A549 (cell line): ENCODE data around the gene DNAJC15. TPM values are rescaled to one million over a fixed set of nuclear protein-coding genes. Genes with fewer than 3 reads are reported as not detected.
A peak's percentile ranks its signal among the peaks of the same experiment; 100 is the strongest.

Source experiments
- ATAC-seq, 2 experiments: fragments of 200-7000 bp in 1 of 2; fragments of >200 bp in 1 of 2; cut with Nextera tagmentation in 1 of 2; cut with Tn5 transposase in 1 of 2; 3 replicates each; pipeline versions ENCODE4 v1.8.0 to v1.9.1; 2018 to 2020; ENCODE audit warnings: mild to moderate bottlenecking in 1 of 2, moderate library complexity in 1 of 2
- CTCF ChIA-PET: fragments of 300-600 bp; sonication (Branson Sonifier 250); formaldehyde crosslinking; extraction: SDS; loops from one replicate; lab custom pipeline; 2021; ENCODE audit warnings: antibody characterized with exemption, inconsistent platforms; lab: Yijun Ruan, JAX
- POLR2A ChIA-PET: fragments of 350-600 bp; formaldehyde crosslinking; extraction: SDS; loops from one replicate; lab custom pipeline; 2021; ENCODE audit warnings: antibody characterized with exemption, inconsistent platforms; lab: Yijun Ruan, JAX
- DNase-seq, 2 experiments: peaks; one replicate each; pipeline versions ENCODE4 v3.0.0 to v3.0.0-alpha.2; 2011 to 2016; ENCODE audit warnings: low read depth in 1 of 2, low spot score in 1 of 2
- FAIRE-seq: peaks from 2 replicates; lab custom pipeline; 2011; peaks lifted over from hg19 to GRCh38; lab: Jason Lieb, UNC
- H3K27ac ChIP-seq, 2 experiments: fragments of >200 bp; sonication (Bioruptor Twin); formaldehyde crosslinking; 3 replicates each; pipeline ENCODE4 v1.5.1; 2016 to 2017
- H3K4me1 ChIP-seq: fragments of >200 bp; sonication (Bioruptor Twin); formaldehyde crosslinking; 3 replicates; pipeline ENCODE4 v1.6.1; 2016
- H3K4me2 ChIP-seq: fragments of >200 bp; sonication (Bioruptor Twin); formaldehyde crosslinking; 3 replicates; pipeline ENCODE4 v1.6.1; 2016
- H3K4me3 ChIP-seq: fragments of >200 bp; sonication (Bioruptor Twin); formaldehyde crosslinking; 3 replicates; pipeline ENCODE4 v1.5.1; 2016
- H3K9me3 ChIP-seq: fragments of >200 bp; sonication (Bioruptor Twin); formaldehyde crosslinking; 3 replicates; pipeline ENCODE4 v1.6.1; 2016
- ATOH8 ChIP-seq: fragments of 250-450 bp; sonication (Bioruptor Pico); IDR thresholded peaks from 2 replicates; pipeline ENCODE4 v1.5.0; 2020; ENCODE audit warnings: low read depth, mild to moderate bottlenecking, moderate library complexity
- CEBPB ChIP-seq, 2 experiments: fragments of >200 bp in 1 of 2; sonication (Bioruptor Twin) in 1 of 2; formaldehyde crosslinking in 1 of 2; IDR thresholded peaks; 2 replicates each; pipeline ENCODE4 v1.6.1; 2012 to 2016
- CHD4 ChIP-seq: fragments of 200-600 bp; sonication (generic); IDR thresholded peaks from 2 replicates; pipeline ENCODE4 v1.6.1; 2016; ENCODE audit warnings: antibody characterized with exemption, mild to moderate bottlenecking, borderline replicate concordance
- CTCF ChIP-seq: fragments of >200 bp; sonication (Bioruptor Twin); formaldehyde crosslinking; IDR thresholded peaks from 3 replicates; pipeline ENCODE4 v1.5.1; 2016
- E2F6 ChIP-seq: IDR thresholded peaks from 2 replicates; pipeline ENCODE4 v1.6.1; 2012; ENCODE audit warnings: low read depth, borderline replicate concordance
- EP300 ChIP-seq, 2 experiments: fragments of >200 bp; sonication (Bioruptor Twin); formaldehyde crosslinking; IDR thresholded peaks; 2 replicates in 1 of 2; 3 replicates in 1 of 2; pipeline ENCODE4 v1.6.1; 2016 to 2017
- ESRRA ChIP-seq: fragments of 150-350 bp; IDR thresholded peaks from 2 replicates; pipeline ENCODE4 v1.6.1; 2014; ENCODE audit warnings: mild to moderate bottlenecking, low read length, borderline replicate concordance
- HES2 ChIP-seq: fragments of >200 bp; sonication (Bioruptor Twin); formaldehyde crosslinking; IDR thresholded peaks from 2 replicates; pipeline ENCODE4 v1.6.1; 2016
- HEYL ChIP-seq: fragments of 250-450 bp; sonication (Bioruptor Pico); IDR thresholded peaks from 2 replicates; pipeline ENCODE4 v1.8.0; 2021; ENCODE audit warnings: mild to moderate bottlenecking, moderate library complexity
- JUNB ChIP-seq: fragments of >200 bp; sonication (Bioruptor Twin); formaldehyde crosslinking; IDR thresholded peaks from 2 replicates; pipeline ENCODE4 v1.6.1; 2016
- KDM5A ChIP-seq: fragments of 200-600 bp; sonication (generic); IDR thresholded peaks from 2 replicates; pipeline ENCODE4 v1.6.1; 2016; ENCODE audit warnings: antibody characterized with exemption, mild to moderate bottlenecking
- MAFK ChIP-seq: fragments of 450-650 bp; IDR thresholded peaks from 2 replicates; pipeline ENCODE4 v1.6.1; 2014; ENCODE audit not compliant: partially characterized antibody
- MAZ ChIP-seq: fragments of 150-350 bp; IDR thresholded peaks from 2 replicates; pipeline ENCODE4 v1.6.1; 2014; ENCODE audit warnings: antibody characterized with exemption, low read depth, low read length, borderline replicate concordance
- NR3C1 ChIP-seq: fragments of >200 bp; sonication (Bioruptor Twin); formaldehyde crosslinking; IDR thresholded peaks from 3 replicates; pipeline ENCODE4 v1.6.1; 2017
- PBX3 ChIP-seq: IDR thresholded peaks from 2 replicates; pipeline ENCODE4 v1.6.1; 2012
- POLR2AphosphoS2 ChIP-seq: conservative IDR thresholded peaks from 2 replicates; pipeline ENCODE4 v1.6.1; 2012; ENCODE audit warnings: low read length, improper control_type of control experiment, inconsistent platforms
- SMC3 ChIP-seq: fragments of >200 bp; sonication (Bioruptor Twin); formaldehyde crosslinking; IDR thresholded peaks from 3 replicates; pipeline ENCODE4 v1.6.1; 2018; ENCODE audit warnings: inconsistent platforms
- TFCP2L1 ChIP-seq: fragments of 250-450 bp; sonication (Bioruptor Pico); IDR thresholded peaks from 2 replicates; pipeline ENCODE4 v1.5.0; 2021; ENCODE audit warnings: mild to moderate bottlenecking
- ZFP36 ChIP-seq: fragments of 450-650 bp; IDR thresholded peaks from 2 replicates; pipeline ENCODE4 v1.6.1; 2014; ENCODE audit warnings: borderline replicate concordance; ENCODE audit not compliant: partially characterized antibody
- ZNF302 ChIP-seq: fragments of 250-450 bp; sonication (Bioruptor Pico); IDR thresholded peaks from 2 replicates; pipeline ENCODE4 v1.9.0; 2021; ENCODE audit warnings: inconsistent platforms, mild to moderate bottlenecking, moderate library complexity
- WGBS: methylation state at CpG from one replicate; pipeline ENCODE4 v1.1.6; 2017; ENCODE audit errors: missing lambda C conversion rate; 5-methylcytosine and 5-hydroxymethylcytosine counted together
- polyA plus RNA-seq, 4 experiments: library from polyadenylated mRNA; depleted of rRNA in 3 of 4; stranded (reverse); fragments of >200 nt; fragmentation: RNase III in 1 of 4; extraction: RNeasy Plus Mini Kit Qiagen cat#74134 plus additional on column Dnase treatment in 1 of 4; gene quantifications; 2 replicates in 3 of 4; 3 replicates in 1 of 4; pipeline ENCODE4 v1.2.3, GENCODE V29; 2011 to 2017

Gene DNAJC15
- polyA plus RNA-seq, 2 of the 4 experiments (the other 2 are of a cell fraction): 0.03 to 0.05 TPM

GRCh38 chr13:43153436-43154090, 130.2 kb downstream of the DNAJC15 start:
- no peak overlapping the region for H3K4me3 ChIP-seq
- peak; percentile 4 to 41 for DNase-seq
- CTCF ChIA-PET: interaction anchor here (0.5 kb wide), 1 partner anchor 415 kb away, joined by 3 read pairs; no protein-coding TSS in a partner anchor
- no peak for FAIRE-seq
- POLR2A ChIA-PET: interaction anchor here (0.5 kb wide), 1 partner anchor 533 kb away, joined by 5 read pairs; no protein-coding TSS in a partner anchor
- no peak for TF ChIP-seq PBX3
- TF ChIP-seq CHD4: no peak
- TF ChIP-seq ESRRA: no peak
- H3K4me2 ChIP-seq: peak overlapping the region; percentile 28
- peaks cover 2% of the 10 kb centered on the region; the same call in 1 of the 3 replicates for H3K4me1 ChIP-seq
- WGBS: 42% methylated on average over 14 of the region's 14 CpGs
- peak in 1 of 2 experiments; percentile 49; a peak in 2 of 6 replicates for ATAC-seq
- no peaks in the 10 kb centered on the region for H3K9me3 ChIP-seq
- H3K27ac ChIP-seq: peak overlapping the region; percentile 47; a peak in 3 of 6 replicates

- DNase-seq (no peak), FAIRE-seq (no peak), ATAC-seq (no peak)
- CTCF ChIA-PET: interaction anchor here (0.5 kb wide), 1 partner anchor 414 kb away, joined by 3 read pairs; no protein-coding TSS in a partner anchor
- Histone ChIP-seq H3K27ac (peak overlapping the region; percentile 15 to 17; a peak in 1 of 6 replicates), H3K4me1 (peaks cover 2% of the 10 kb centered on the region; the same call in 1 of the 3 replicates), H3K4me3 (no peak overlapping the region), H3K9me3 (no peaks in the 10 kb centered on the region), H3K4me2 (peak overlapping the region; percentile 28)
- POLR2A ChIA-PET: no interaction called here
- WGBS: 77% methylated on average over 5 of the region's 5 CpGs
- TF ChIP-seq CEBPB (IDR thresholded peaks at IDR 0.05): no peak
- TF ChIP-seq MAFK: peak; percentile 22
Measured at GRCh38 chr13:43154156-43154651, 130.8 kb downstream of the DNAJC15 start.

GRCh38 chr13:43154839-43155238, 131.5 kb downstream of the DNAJC15 start:
- CTCF ChIA-PET: no interaction called here
- POLR2A ChIA-PET: no interaction called here

GRCh38 chr13:43156916-43157315, 133.5 kb downstream of the DNAJC15 start:
- Histone ChIP-seq H3K4me3 (no peak overlapping the region), H3K9me3 (no peaks in the 10 kb centered on the region), H3K27ac (no peak overlapping the region), H3K4me1 (peaks cover 2% of the 10 kb centered on the region; the same call in 1 of the 3 replicates), H3K4me2 (no peak overlapping the region)
- ATAC-seq (no peak), FAIRE-seq (no peak), DNase-seq (no peak)
- CTCF ChIA-PET: no interaction called here
- POLR2A ChIA-PET: no interaction called here
- 61% methylated on average over 2 of the region's 2 CpGs for WGBS
- TF ChIP-seq CTCF (no peak), E2F6 (no peak), ZNF302 (CRISPR knock-in tag) (no peak), NR3C1 (no peak), HEYL (CRISPR knock-in tag) (no peak)

More at GRCh38 chr13:43154839-43155238, 131.5 kb downstream of the DNAJC15 start:
- FAIRE-seq (no peak), DNase-seq (no peak), ATAC-seq (no peak)
- Histone ChIP-seq H3K9me3 (no peaks in the 10 kb centered on the region), H3K4me1 (peaks cover 2% of the 10 kb centered on the region; the same call in 1 of the 3 replicates), H3K4me2 (no peak overlapping the region), H3K4me3 (no peak overlapping the region), H3K27ac (no peak overlapping the region; a peak in 1 of 6 replicates)
- WGBS: 97% methylated on average over 3 of the region's 3 CpGs
- TF ChIP-seq ATOH8 (CRISPR knock-in tag): no peak
- TF ChIP-seq ZFP36: no peak
- no peak for TF ChIP-seq TFCP2L1 (CRISPR knock-in tag)
- no peak for TF ChIP-seq POLR2AphosphoS2
- TF ChIP-seq HES2: no peak
- TF ChIP-seq SMC3: no peak
- TF ChIP-seq MAZ: no peak
- no peak for TF ChIP-seq KDM5A
- no peak for TF ChIP-seq JUNB
- TF ChIP-seq HEYL (CRISPR knock-in tag): no peak
- TF ChIP-seq EP300 (IDR thresholded peaks at IDR 0.05): no peak
- TF ChIP-seq NR3C1: no peak
